Measurements from ENCODE around the gene RFX8.

GRCh38 chr2:101512993-101513392 lies 38.1 kb upstream of the RFX8 start:
- TF ChIP-seq, protein P1, sequence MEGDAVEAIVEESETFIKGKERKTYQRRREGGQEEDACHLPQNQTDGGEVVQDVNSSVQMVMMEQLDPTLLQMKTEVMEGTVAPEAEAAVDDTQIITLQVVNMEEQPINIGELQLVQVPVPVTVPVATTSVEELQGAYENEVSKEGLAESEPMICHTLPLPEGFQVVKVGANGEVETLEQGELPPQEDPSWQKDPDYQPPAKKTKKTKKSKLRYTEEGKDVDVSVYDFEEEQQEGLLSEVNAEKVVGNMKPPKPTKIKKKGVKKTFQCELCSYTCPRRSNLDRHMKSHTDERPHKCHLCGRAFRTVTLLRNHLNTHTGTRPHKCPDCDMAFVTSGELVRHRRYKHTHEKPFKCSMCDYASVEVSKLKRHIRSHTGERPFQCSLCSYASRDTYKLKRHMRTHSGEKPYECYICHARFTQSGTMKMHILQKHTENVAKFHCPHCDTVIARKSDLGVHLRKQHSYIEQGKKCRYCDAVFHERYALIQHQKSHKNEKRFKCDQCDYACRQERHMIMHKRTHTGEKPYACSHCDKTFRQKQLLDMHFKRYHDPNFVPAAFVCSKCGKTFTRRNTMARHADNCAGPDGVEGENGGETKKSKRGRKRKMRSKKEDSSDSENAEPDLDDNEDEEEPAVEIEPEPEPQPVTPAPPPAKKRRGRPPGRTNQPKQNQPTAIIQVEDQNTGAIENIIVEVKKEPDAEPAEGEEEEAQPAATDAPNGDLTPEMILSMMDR (IDR thresholded peaks at IDR 0.05; ENCODE audit: control extremely low read depth in 1 of 3, insufficient read depth in 1 of 3, low read depth in 1 of 3, low read length in 3 of 3), result no peak
- TF ChIP-seq, protein P2, sequence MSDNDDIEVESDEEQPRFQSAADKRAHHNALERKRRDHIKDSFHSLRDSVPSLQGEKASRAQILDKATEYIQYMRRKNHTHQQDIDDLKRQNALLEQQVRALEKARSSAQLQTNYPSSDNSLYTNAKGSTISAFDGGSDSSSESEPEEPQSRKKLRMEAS (IDR thresholded peaks at IDR 0.05), result no peak
- TF ChIP-seq POLR2AphosphoS5 (IDR thresholded peaks at IDR 0.05; ENCODE audit: low read depth, low read length), result no peak
- no peak for TF ChIP-seq SRF (IDR thresholded peaks at IDR 0.05; ENCODE audit: low read depth, low read length)
- TF ChIP-seq TAF1 (IDR thresholded peaks at IDR 0.05; ENCODE audit: low read depth, low read length), result no peak
- TF ChIP-seq KDM1A (IDR thresholded peaks at IDR 0.05; ENCODE audit: borderline replicate concordance, low read length), result no peak
- TF ChIP-seq SP2 (IDR thresholded peaks at IDR 0.05; ENCODE audit: low read length), result no peak
- TF ChIP-seq, protein P3, sequence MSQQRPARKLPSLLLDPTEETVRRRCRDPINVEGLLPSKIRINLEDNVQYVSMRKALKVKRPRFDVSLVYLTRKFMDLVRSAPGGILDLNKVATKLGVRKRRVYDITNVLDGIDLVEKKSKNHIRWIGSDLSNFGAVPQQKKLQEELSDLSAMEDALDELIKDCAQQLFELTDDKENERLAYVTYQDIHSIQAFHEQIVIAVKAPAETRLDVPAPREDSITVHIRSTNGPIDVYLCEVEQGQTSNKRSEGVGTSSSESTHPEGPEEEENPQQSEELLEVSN (IDR thresholded peaks at IDR 0.05), result no peak
- no peak for TF ChIP-seq CEBPB (IDR thresholded peaks at IDR 0.05; ENCODE audit: low read depth, low read length)
- no peak for TF ChIP-seq MAFK (IDR thresholded peaks at IDR 0.05; ENCODE audit: low read depth, low read length)
- no peak for TF ChIP-seq USF2 (IDR thresholded peaks at IDR 0.05; ENCODE audit: low read length)
- TF ChIP-seq ATF3 (IDR thresholded peaks at IDR 0.05; ENCODE audit: insufficient read depth, low read depth, low read length), result no peak
- TF ChIP-seq SAP30 (IDR thresholded peaks at IDR 0.05; ENCODE audit: insufficient read depth, insufficient replicate concordance, low read length), result no peak

All from H1 (cell line).